GM12801 (cell line): Measurements from ENCODE around the gene UBL5.

Experiments used
- TF ChIP-seq, protein P1 (sequence below): IDR thresholded peaks from one replicate; pipeline ENCODE4 v1.5.1; 2011; ENCODE audit warnings: control low read depth; ENCODE audit not compliant: insufficient read length; ENCODE audit errors: extremely low read depth

Gene UBL5

GRCh38 chr19:9877780-9878510, 50.2 kb downstream of the UBL5 start:
- TF ChIP-seq, protein P1, sequence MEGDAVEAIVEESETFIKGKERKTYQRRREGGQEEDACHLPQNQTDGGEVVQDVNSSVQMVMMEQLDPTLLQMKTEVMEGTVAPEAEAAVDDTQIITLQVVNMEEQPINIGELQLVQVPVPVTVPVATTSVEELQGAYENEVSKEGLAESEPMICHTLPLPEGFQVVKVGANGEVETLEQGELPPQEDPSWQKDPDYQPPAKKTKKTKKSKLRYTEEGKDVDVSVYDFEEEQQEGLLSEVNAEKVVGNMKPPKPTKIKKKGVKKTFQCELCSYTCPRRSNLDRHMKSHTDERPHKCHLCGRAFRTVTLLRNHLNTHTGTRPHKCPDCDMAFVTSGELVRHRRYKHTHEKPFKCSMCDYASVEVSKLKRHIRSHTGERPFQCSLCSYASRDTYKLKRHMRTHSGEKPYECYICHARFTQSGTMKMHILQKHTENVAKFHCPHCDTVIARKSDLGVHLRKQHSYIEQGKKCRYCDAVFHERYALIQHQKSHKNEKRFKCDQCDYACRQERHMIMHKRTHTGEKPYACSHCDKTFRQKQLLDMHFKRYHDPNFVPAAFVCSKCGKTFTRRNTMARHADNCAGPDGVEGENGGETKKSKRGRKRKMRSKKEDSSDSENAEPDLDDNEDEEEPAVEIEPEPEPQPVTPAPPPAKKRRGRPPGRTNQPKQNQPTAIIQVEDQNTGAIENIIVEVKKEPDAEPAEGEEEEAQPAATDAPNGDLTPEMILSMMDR = no peak

GRCh38 chr19:9878511-9879196, 50.9 kb downstream of the UBL5 start:
- TF ChIP-seq, protein P1 = no peak
